CD4-positive, alpha-beta T cell treated with Interleukin-2 at 100 ng/mL for 4 hours (primary cell): ENCODE results near the gene TAL1.

Source experiments
- DNase-seq: peaks from one replicate; pipeline ENCODE4 v3.0.0-alpha.2; 2020; ENCODE audit warnings: low spot score

The TAL1 gene

DNA sequence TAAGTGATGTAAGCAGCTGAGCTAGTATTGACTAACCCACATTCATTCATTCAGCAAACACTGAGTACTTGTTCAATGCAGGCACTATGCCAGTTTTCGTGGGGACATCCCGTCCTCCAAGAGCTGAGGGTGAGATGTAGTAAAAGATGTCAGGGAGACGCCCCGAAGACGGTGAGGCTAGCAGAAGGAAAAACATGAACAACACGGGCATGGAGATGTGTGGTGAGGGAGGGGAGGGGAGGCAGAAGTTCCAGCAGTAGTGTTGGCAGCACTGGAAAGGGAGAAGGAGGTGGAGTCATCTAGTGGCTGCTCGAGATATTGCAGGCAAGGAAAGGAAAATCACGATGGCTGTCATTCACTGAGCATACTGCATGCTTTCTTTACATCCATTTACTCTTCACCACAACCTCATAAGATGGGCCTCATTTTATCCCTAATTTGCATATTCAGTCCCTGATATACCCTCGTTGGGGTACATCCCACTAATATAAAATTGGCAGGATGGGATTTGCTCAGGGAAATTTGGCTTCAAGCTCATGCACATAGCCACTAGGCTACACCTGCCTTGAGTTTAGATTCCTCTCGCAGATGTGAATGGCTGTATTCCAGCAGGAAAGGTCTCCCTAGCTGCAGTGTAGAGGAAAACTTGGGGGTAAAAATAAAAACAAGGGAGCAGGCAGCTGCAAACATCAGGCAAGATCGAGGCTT lies 56.6 kb downstream of the TAL1 start:
- DNase-seq: peak; percentile 45

DNA sequence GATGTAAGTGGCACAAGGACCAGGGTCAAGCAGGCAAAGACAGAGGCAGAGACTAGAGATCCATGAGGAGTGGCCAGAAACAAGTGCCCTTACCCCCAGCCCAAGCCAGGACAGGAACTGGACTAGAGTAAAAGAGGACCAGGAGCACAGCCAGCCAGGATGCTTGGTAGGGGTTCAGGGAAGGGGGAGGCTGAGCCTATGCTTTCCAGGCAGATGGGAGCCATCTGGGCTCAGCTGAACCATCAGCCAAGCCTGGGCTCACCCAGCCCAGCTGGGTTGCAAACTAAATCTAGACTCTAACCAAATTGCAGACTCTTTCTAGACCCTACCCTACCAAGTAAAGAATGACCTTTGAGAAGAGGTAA lies 57.4 kb downstream of the TAL1 start:
- DNase-seq: no peak

DNA sequence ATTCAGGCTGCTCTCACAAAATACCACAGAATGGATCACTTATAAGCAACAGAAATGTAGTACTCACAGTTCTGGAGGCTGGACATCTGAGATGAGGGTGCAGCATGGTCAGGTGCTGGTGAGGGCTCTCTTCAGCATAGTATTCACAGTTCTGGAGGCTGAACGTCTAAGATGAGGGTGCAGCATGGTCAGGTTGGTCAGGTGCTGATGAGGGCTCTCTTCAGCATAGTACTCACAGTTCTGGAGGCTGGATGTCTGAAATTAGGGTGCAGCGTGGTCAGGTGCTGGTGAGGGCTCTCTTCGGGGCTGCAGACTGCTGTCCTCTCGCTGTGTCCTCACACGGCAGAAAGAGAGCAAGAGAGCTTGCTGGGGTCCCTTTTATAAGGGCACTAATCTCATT lies 59.2 kb downstream of the TAL1 start:
- DNase-seq: no peak
